Islet of Langerhans (tissue), 1 donor: ENCODE measurements around the gene SERINC2.
"Not testable (repeated sequence)": the region's sequence is repeated elsewhere in the genome, so short reads cannot be mapped to it uniquely, and the experiment has no call there.

Source experiments
- FAIRE-seq: peaks from one replicate; lab custom pipeline; 2011; peaks lifted over from hg19 to GRCh38; lab: Jason Lieb, UNC

Gene SERINC2

GRCh38 chr1:31386576-31387243 lies 26.3 kb upstream of the SERINC2 start:
- FAIRE-seq = not testable (repeated sequence)

GRCh38 chr1:31387612-31388011 lies 25.4 kb upstream of the SERINC2 start:
- no peak for FAIRE-seq

GRCh38 chr1:31389616-31390015 lies 23.4 kb upstream of the SERINC2 start:
- FAIRE-seq = no peak

GRCh38 chr1:31390071-31390470 lies 22.9 kb upstream of the SERINC2 start:
- FAIRE-seq = no peak

- no peak for FAIRE-seq
Measured at GRCh38 chr1:31393463-31393862, 19.6 kb upstream of the SERINC2 start.

- FAIRE-seq = no peak
Measured at GRCh38 chr1:31394584-31395193, 18.3 kb upstream of the SERINC2 start.

GRCh38 chr1:31396633-31397351 lies 16.2 kb upstream of the SERINC2 start:
- FAIRE-seq = no peak

- no peak for FAIRE-seq
Measured at GRCh38 chr1:31397360-31398095, 15.5 kb upstream of the SERINC2 start.

- no peak for FAIRE-seq
Measured at GRCh38 chr1:31398246-31398645, 14.8 kb upstream of the SERINC2 start.

GRCh38 chr1:31399976-31400375 lies 13.0 kb upstream of the SERINC2 start:
- FAIRE-seq = no peak

- no peak for FAIRE-seq
Measured at GRCh38 chr1:31400393-31400792, 12.6 kb upstream of the SERINC2 start.

GRCh38 chr1:31401241-31401640 lies 11.8 kb upstream of the SERINC2 start:
- no peak for FAIRE-seq

- FAIRE-seq = no peak
Measured at GRCh38 chr1:31405578-31406245, 7.3 kb upstream of the SERINC2 start.

- no peak for FAIRE-seq
Measured at GRCh38 chr1:31407029-31407626, 5.9 kb upstream of the SERINC2 start.

GRCh38 chr1:31408788-31409318 lies 4.2 kb upstream of the SERINC2 start:
- FAIRE-seq = no peak

GRCh38 chr1:31409946-31410858 lies 2.8 kb upstream of the SERINC2 start:
- no peak for FAIRE-seq

GRCh38 chr1:31410871-31411270 lies 2.1 kb upstream of the SERINC2 start:
- no peak for FAIRE-seq

GRCh38 chr1:31412205-31412604 lies 808 bp upstream of the SERINC2 start:
- FAIRE-seq = no peak

- FAIRE-seq = no peak
Measured at GRCh38 chr1:31413405-31414001, 490 bp downstream of the SERINC2 start.

GRCh38 chr1:31414980-31415370 lies 2.0 kb downstream of the SERINC2 start:
- FAIRE-seq = no peak
